Nephron progenitor cell (in vitro differentiated cells): ENCODE data around the gene PIGP.
"Not testable (repeated sequence)": the region's sequence is repeated elsewhere in the genome, so short reads cannot be mapped to it uniquely, and the experiment has no call there.

Source experiments
- DNase-seq: peaks from one replicate; pipeline ENCODE4 v3.0.0; 2021
- H3K27ac Mint-ChIP-seq: 2 replicates; pipeline ENCODE4 v1.8.0; 2021; ENCODE audit warnings: mild to moderate bottlenecking, moderate library complexity, mixed read lengths
- H3K27me3 Mint-ChIP-seq: 2 replicates; pipeline ENCODE4 v1.8.0; 2021; ENCODE audit warnings: mild to moderate bottlenecking, low read depth, mixed read lengths; ENCODE audit not compliant: poor library complexity
- H3K36me3 Mint-ChIP-seq: 2 replicates; pipeline ENCODE4 v1.8.0; 2021; ENCODE audit warnings: low read depth, mixed read lengths
- H3K4me1 Mint-ChIP-seq: 2 replicates; pipeline ENCODE4 v1.8.0; 2021; ENCODE audit warnings: mixed read lengths
- H3K4me3 Mint-ChIP-seq: 2 replicates; pipeline ENCODE4 v1.8.0; 2021; ENCODE audit warnings: mild to moderate bottlenecking, moderate library complexity, mixed read lengths
- H3K9me3 Mint-ChIP-seq: 2 replicates; pipeline ENCODE4 v1.8.0; 2021; ENCODE audit warnings: mild to moderate bottlenecking, moderate library complexity, mixed read lengths
- TF ChIP-seq, protein P1 (sequence below): fragments of 200-600 bp; sonication (generic); IDR thresholded peaks from 2 replicates; pipeline ENCODE4 v1.5.0; 2021; ENCODE audit warnings: antibody characterized with exemption

The PIGP gene

GRCh38 chr21:37058261-37058660 is 14.6 kb downstream of the PIGP start:
- Mint-ChIP-seq H3K36me3 (no peaks in the 10 kb centered on the region), H3K27me3 (peaks cover 3% of the 10 kb centered on the region), H3K27ac (no peak overlapping the region), H3K4me1 (peaks cover 55% of the 10 kb centered on the region), H3K9me3 (peaks cover 20% of the 10 kb centered on the region), H3K4me3 (no peak overlapping the region)
- no peak for DNase-seq
- TF ChIP-seq, protein P1, sequence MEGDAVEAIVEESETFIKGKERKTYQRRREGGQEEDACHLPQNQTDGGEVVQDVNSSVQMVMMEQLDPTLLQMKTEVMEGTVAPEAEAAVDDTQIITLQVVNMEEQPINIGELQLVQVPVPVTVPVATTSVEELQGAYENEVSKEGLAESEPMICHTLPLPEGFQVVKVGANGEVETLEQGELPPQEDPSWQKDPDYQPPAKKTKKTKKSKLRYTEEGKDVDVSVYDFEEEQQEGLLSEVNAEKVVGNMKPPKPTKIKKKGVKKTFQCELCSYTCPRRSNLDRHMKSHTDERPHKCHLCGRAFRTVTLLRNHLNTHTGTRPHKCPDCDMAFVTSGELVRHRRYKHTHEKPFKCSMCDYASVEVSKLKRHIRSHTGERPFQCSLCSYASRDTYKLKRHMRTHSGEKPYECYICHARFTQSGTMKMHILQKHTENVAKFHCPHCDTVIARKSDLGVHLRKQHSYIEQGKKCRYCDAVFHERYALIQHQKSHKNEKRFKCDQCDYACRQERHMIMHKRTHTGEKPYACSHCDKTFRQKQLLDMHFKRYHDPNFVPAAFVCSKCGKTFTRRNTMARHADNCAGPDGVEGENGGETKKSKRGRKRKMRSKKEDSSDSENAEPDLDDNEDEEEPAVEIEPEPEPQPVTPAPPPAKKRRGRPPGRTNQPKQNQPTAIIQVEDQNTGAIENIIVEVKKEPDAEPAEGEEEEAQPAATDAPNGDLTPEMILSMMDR, result no peak

- no peak overlapping the region for H3K4me3 Mint-ChIP-seq
- H3K9me3 Mint-ChIP-seq, result peaks cover 20% of the 10 kb centered on the region
- TF ChIP-seq, protein P1, result no peak
- peaks cover 3% of the 10 kb centered on the region for H3K27me3 Mint-ChIP-seq
- H3K27ac Mint-ChIP-seq, result no peak overlapping the region
- H3K36me3 Mint-ChIP-seq, result no peaks in the 10 kb centered on the region
- peaks cover 52% of the 10 kb centered on the region for H3K4me1 Mint-ChIP-seq
- no peak for DNase-seq
Measured at GRCh38 chr21:37057614-37058013, 15.3 kb downstream of the PIGP start.

- no peak for DNase-seq
- no peak overlapping the region for H3K27ac Mint-ChIP-seq
- H3K36me3 Mint-ChIP-seq, result no peaks in the 10 kb centered on the region
- peaks cover 3% of the 10 kb centered on the region for H3K27me3 Mint-ChIP-seq
- peaks cover 20% of the 10 kb centered on the region for H3K9me3 Mint-ChIP-seq
- no peak overlapping the region for H3K4me3 Mint-ChIP-seq
- TF ChIP-seq, protein P1, result no peak
- peaks cover 31% of the 10 kb centered on the region for H3K4me1 Mint-ChIP-seq
Measured at GRCh38 chr21:37055271-37055855, 17.5 kb downstream of the PIGP start.

GRCh38 chr21:37049741-37050140 is 23.1 kb downstream of the PIGP start:
- not testable (repeated sequence) for H3K36me3 Mint-ChIP-seq, DNase-seq, H3K27me3 Mint-ChIP-seq, H3K27ac Mint-ChIP-seq, H3K4me3 Mint-ChIP-seq
- peaks cover 14% of the 10 kb centered on the region for H3K4me1 Mint-ChIP-seq
- peaks cover 15% of the 10 kb centered on the region for H3K9me3 Mint-ChIP-seq

- Mint-ChIP-seq H3K4me3 (no peak overlapping the region), H3K9me3 (peaks cover 15% of the 10 kb centered on the region), H3K27me3 (peaks cover 8% of the 10 kb centered on the region), H3K4me1 (peaks cover 15% of the 10 kb centered on the region), H3K36me3 (no peaks in the 10 kb centered on the region), H3K27ac (no peak overlapping the region)
- no peak for DNase-seq
- TF ChIP-seq, protein P1, result no peak
Measured at GRCh38 chr21:37047079-37047478, 25.8 kb downstream of the PIGP start.

DNA sequence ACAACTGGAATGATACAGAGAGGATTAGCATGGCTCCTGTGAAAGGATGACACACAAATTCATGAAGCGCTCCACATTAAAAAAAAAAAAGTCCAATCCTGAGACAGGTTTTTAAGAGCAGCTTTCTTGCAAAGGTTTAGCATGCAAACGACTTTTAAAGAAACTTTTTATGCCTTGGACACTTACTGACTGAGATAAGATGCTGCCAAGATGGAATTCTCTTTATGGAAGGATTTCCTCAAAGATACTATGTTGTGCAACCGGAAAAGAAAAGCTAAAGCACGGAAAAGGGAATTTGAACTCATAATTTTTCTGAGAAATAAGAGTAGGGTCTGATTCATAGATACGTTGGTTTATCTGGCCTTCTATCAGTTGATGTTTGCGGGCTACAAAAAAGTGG is 27.3 kb downstream of the PIGP start:
- peaks cover 15% of the 10 kb centered on the region for H3K9me3 Mint-ChIP-seq
- H3K4me3 Mint-ChIP-seq, result no peak overlapping the region
- TF ChIP-seq, protein P1, result no peak
- H3K4me1 Mint-ChIP-seq, result peaks cover 15% of the 10 kb centered on the region
- DNase-seq, result no peak
- H3K27ac Mint-ChIP-seq, result no peak overlapping the region
- H3K27me3 Mint-ChIP-seq, result peaks cover 10% of the 10 kb centered on the region
- H3K36me3 Mint-ChIP-seq, result no peaks in the 10 kb centered on the region
